H1 (cell line): ENCODE data around the gene LCNL1. TPM values are rescaled to one million over a fixed set of nuclear protein-coding genes. Genes with fewer than 3 reads are reported as not detected.

ENCODE experiments used
- MAFK ChIP-seq: IDR thresholded peaks from 2 replicates; pipeline ENCODE4 v1.6.1; 2012; ENCODE audit warnings: low read depth, mild to moderate bottlenecking, improper control_type of control experiment, low read length
- NRF1 ChIP-seq: IDR thresholded peaks from 2 replicates; pipeline ENCODE4 v1.6.1; 2011; ENCODE audit warnings: mild to moderate bottlenecking, low read depth, low read length, improper control_type of control experiment
- SUZ12 ChIP-seq: fragments of 200-600 bp; sonication (generic); IDR thresholded peaks from 2 replicates; pipeline ENCODE4 v1.6.1; 2012; ENCODE audit warnings: mild to moderate bottlenecking, inconsistent platforms, low read length, moderate library complexity, mixed read lengths
- YY1 ChIP-seq: IDR thresholded peaks from 2 replicates; pipeline ENCODE4 v1.6.1; 2011; ENCODE audit warnings: low read depth, mild to moderate bottlenecking, low read length
- polyA plus RNA-seq, 7 experiments: library from polyadenylated mRNA; depleted of rRNA in 3 of 7; stranded (reverse) in 5 of 7; unstranded in 2 of 7; fragments of >200 nt in 5 of 7; fragments of 200-250 nt in 2 of 7; gene quantifications; 1 replicate in 5 of 7; 2 replicates in 1 of 7; 4 replicates in 1 of 7; pipeline versions ENCODE4 v1.2.1 to v1.2.3, GENCODE V29; 2011 to 2013; ENCODE audit warnings: missing spikeins in 2 of 7, mixed read lengths in 2 of 7
- total RNA-seq: library from RNA; stranded (reverse); fragmentation: NEBNext Ultra II Directional; extraction: Animal tissue kit (Norgen Biotek cat#: 25700); gene quantifications from 2 replicates; pipeline ENCODE4 v1.2.1, GENCODE V29; 2021

The LCNL1 gene
- total and polyA plus RNA-seq, 2 of the 8 experiments (the other 6 are each of a cell fraction or from before 2014, with no cell fraction given), result 0.11 TPM; not detected in 1

DNA sequence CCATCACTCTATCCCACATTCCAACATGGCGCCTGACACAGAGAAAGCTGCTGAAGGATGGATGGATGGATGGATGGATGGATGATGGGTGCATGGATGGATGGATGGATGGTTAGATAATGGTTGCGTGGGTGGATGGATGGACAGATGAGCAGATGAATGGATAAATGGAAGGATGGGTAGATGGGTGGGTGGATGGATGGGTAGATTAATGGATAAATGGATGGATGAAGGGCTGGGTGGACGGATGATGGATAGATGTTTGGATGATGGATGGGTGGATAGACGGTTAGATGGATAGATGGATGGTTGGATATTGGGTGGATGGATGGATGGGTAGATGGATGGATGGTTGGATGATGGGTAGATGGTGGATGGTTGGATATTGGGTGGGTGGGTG lies 26.2 kb upstream of the LCNL1 start (continued):
- TF ChIP-seq SUZ12 (no peak), YY1 (no peak), NRF1 (no peak), MAFK (no peak)
